UCSD-AML1 (cell line): Measurements from ENCODE around the gene SOX21.
"Not testable (repeated sequence)": the region's sequence is repeated elsewhere in the genome, so short reads cannot be mapped to it uniquely, and the experiment has no call there.

Experiments
- DNase-seq: peaks from one replicate; lab custom pipeline; 2025; ENCODE audit not compliant: unreplicated experiment; lab: John Stamatoyannopoulos, UW

Gene SOX21

GRCh38 chr13:94712287-94712811 is at the start of gene SOX21:
Gene SOX21, minus strand, starts transcription at chr13:94712545. Its CDS starts 496 bp downstream, at chr13:94712049.
- DNase-seq, result no peak

GRCh38 chr13:94761407-94761806 is 49.1 kb upstream of the SOX21 start:
- DNase-seq, result no peak

- DNase-seq, result no peak
Observed at GRCh38 chr13:94759120-94759728, 46.9 kb upstream of the SOX21 start.

- no peak for DNase-seq
Observed at GRCh38 chr13:94758436-94758960, 46.2 kb upstream of the SOX21 start.

GRCh38 chr13:94753327-94753726 is 41.0 kb upstream of the SOX21 start:
- no peak for DNase-seq

- no peak for DNase-seq
Observed at GRCh38 chr13:94749162-94749561, 36.8 kb upstream of the SOX21 start.

GRCh38 chr13:94739235-94739634 is 26.9 kb upstream of the SOX21 start:
- DNase-seq, result no peak

- DNase-seq, result no peak
Observed at GRCh38 chr13:94731028-94731427, 18.7 kb upstream of the SOX21 start.

- DNase-seq, result not testable (repeated sequence)
Observed at GRCh38 chr13:94729941-94730340, 17.6 kb upstream of the SOX21 start.

- no peak for DNase-seq
Observed at GRCh38 chr13:94726425-94726824, 14.1 kb upstream of the SOX21 start.

- no peak for DNase-seq
Observed at GRCh38 chr13:94722609-94723345, 10.4 kb upstream of the SOX21 start.

GRCh38 chr13:94718697-94719096 is 6.4 kb upstream of the SOX21 start:
- DNase-seq, result not testable (repeated sequence)

- no peak for DNase-seq
Observed at GRCh38 chr13:94717916-94718315, 5.6 kb upstream of the SOX21 start.

GRCh38 chr13:94716016-94716415 is 3.7 kb upstream of the SOX21 start:
- no peak for DNase-seq

- DNase-seq, result no peak
Observed at GRCh38 chr13:94713561-94714182, 1.3 kb upstream of the SOX21 start.

- DNase-seq, result peak; percentile 39
Observed at GRCh38 chr13:94712812-94713560, 641 bp upstream of the SOX21 start.

- no peak for DNase-seq
Observed at GRCh38 chr13:94711561-94712286, 621 bp downstream of the SOX21 start.

GRCh38 chr13:94710881-94711560 is 1.3 kb downstream of the SOX21 start:
- DNase-seq, result no peak

- no peak for DNase-seq
Observed at GRCh38 chr13:94710065-94710781, 2.1 kb downstream of the SOX21 start.
